AG09319 (cell line): Measurements from ENCODE around the gene AFG3L2.

Experiments
- DNase-seq: peaks from one replicate; pipeline ENCODE4 v3.0.0-alpha.2; 2010; ENCODE audit warnings: low read depth; ENCODE audit errors: extremely low read depth
- TF ChIP-seq, protein P1 (sequence below): IDR thresholded peaks from 2 replicates; pipeline ENCODE4 v1.5.1; 2011; ENCODE audit warnings: low read depth, mild to moderate bottlenecking, inconsistent platforms, low read length, moderate library complexity

Gene AFG3L2

DNA sequence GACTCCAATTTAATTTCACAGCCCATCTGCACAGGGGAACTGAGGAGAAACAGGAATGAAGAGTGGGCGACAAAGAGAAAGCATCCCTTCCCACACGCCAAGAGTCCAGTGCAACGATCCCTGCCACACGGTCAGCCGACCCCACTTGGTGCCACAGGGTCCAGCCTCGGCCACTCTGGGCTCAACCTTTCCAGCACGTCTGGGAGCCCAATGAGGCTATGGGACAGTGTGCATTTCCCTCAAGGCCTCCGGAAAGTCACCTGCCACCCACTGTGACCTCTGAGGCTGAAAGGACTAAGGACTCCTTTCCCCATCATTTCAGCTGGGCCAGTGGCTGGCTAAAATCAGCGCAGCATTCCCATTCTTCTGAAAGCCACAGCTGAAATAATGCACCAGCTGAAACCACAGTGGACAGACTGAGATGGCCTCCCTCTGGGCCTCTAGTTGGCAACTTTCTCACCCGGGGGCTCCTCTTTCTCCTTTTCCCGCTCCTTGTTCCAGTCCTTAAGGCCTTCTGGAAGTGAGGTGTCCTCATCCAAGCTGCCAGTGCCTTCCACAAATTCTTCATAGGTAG, 47.8 kb downstream of the AFG3L2 start:
- no peak for DNase-seq
- TF ChIP-seq, protein P1, sequence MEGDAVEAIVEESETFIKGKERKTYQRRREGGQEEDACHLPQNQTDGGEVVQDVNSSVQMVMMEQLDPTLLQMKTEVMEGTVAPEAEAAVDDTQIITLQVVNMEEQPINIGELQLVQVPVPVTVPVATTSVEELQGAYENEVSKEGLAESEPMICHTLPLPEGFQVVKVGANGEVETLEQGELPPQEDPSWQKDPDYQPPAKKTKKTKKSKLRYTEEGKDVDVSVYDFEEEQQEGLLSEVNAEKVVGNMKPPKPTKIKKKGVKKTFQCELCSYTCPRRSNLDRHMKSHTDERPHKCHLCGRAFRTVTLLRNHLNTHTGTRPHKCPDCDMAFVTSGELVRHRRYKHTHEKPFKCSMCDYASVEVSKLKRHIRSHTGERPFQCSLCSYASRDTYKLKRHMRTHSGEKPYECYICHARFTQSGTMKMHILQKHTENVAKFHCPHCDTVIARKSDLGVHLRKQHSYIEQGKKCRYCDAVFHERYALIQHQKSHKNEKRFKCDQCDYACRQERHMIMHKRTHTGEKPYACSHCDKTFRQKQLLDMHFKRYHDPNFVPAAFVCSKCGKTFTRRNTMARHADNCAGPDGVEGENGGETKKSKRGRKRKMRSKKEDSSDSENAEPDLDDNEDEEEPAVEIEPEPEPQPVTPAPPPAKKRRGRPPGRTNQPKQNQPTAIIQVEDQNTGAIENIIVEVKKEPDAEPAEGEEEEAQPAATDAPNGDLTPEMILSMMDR: no peak

DNA sequence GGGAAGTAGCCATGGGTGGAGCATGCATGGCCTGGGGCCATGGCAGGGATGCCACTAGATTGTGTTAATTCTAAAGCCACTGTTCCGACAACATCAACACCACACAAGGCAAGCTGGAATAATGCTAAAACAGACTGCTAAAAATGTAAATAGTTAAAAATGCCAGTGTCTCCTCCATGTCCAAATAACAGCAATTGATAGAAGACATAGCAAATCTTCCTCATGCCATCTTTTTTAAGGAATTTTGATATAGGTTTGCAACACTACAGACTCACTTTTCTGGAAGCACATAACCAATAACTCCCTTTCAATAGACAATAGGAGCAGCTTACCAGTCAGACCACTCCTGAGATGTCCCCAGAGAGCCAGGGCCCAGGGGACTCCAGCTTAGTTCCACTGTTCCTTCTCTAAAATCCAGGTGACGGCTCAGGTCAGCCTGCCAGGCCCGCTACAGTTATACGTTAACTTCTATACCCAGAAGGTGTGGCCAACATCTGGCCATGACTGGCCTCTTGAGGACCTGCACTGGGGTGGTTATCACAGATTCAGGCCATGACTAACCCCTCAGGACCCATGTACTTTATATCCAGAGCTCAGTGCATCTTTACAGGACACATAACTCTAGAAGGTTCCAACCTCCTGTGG, 48.7 kb downstream of the AFG3L2 start:
- no peak for DNase-seq
- TF ChIP-seq, protein P1: no peak

DNA sequence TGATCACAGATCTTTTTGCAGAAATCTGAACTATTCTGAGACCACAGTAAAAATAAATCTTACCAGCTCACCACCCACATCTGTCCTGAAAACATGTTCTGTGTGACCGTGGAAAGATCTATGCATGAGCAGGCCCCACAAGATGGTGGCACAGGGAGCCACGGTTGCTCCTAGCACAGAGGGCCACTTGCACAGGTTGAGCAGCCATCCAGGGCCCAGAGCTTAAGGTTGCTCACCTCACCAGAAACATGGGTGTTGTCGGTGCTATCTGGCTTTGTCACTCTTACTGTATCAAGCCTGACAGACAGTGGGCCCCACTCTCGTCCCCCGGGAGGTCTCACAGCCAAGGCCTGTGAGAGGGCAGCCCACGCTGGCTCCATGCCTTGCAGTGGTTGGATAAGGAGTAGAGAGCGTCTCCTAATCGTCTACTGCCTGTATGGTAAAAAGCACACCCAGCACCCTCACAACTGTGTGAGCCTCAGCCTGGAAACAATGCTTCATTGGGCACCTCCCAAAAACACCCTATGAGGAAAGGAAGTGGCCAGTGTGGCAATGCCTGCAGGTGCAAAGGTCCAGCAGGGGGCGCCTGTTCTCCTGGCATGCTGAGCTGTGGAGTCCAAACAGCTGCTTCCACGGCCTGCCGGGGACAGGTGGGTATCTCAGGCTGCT, 49.4 kb downstream of the AFG3L2 start:
- TF ChIP-seq, protein P1: peak; percentile 86
- DNase-seq: no peak

DNA sequence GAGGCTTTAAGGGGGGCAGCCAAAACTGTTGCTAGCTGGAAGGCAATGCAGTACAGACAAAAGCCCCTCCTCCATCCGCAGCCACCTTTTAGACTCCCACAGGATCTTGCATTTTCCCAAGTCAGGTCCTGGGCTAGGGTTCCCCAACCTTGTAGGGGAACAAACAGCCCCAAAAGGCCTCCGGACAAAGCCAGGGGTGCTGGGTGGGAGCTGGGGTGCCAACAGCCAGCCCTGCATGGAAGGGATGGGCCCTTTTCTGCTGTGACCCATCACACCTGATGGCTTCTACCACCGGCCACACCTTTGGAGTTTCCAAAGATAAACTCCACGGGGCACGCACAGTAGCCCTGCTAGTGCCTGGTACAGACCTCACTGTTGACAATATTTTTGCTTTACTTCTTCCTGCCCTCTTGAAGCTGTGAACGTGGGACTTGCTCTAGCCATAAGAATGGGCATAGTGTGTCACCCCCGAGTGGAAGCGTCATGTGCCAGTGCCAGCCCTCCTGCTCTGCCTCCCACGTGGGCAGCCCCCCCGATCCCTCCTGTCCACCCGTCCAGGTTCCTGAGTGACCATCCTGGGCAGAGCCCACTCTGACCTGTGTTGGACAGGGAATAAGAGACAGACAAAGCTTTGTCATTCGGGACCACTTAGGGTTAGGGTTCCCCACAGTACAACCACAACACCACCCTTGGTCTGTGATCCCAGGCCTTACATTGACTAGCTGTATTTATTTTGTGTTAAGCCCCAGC, 50.1 kb downstream of the AFG3L2 start:
- DNase-seq: no peak
- TF ChIP-seq, protein P1: no peak

DNA sequence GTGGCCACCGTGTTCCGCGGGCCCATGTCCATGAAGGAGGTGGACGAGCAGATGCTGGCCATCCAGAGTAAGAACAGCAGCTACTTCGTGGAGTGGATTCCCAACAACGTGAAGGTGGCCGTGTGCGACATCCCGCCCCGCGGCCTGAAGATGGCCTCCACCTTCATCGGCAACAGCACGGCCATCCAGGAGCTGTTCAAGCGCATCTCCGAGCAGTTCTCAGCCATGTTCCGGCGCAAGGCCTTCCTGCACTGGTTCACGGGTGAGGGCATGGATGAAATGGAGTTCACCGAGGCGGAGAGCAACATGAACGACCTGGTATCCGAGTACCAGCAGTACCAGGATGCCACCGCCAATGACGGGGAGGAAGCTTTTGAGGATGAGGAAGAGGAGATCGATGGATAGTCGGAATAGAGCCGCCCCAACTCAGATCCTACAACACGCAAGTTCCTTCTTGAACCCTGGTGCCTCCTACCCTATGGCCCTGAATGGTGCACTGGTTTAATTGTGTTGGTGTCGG, 51.2 kb downstream of the AFG3L2 start:
- no peak for DNase-seq
- TF ChIP-seq, protein P1: no peak

DNA sequence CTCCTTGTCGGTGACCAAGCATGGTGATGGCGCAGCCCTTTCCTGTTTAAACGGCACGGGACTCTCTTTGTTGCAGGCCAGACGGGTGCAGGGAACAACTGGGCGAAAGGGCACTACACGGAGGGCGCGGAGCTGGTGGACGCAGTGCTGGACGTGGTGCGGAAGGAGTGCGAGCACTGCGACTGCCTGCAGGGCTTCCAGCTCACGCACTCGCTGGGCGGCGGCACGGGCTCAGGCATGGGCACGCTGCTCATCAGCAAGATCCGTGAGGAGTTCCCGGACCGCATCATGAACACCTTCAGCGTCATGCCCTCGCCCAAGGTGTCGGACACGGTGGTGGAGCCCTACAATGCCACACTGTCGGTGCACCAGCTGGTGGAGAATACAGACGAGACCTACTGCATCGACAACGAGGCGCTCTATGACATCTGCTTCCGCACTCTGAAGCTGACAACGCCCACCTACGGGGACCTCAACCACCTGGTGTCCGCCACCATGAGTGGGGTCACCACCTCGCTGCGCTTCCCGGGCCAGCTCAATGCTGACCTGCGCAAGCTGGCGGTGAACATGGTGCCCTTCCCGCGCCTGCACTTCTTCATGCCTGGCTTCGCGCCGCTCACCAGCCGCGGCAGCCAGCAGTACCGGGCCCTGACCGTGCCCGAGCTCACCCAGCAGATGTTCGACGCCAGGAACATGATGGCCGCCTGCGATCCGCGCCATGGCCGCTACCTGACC, 51.9 kb downstream of the AFG3L2 start:
- no peak for DNase-seq
- TF ChIP-seq, protein P1: no peak
